ENCODE measurements around the gene PRPF8.

DNA sequence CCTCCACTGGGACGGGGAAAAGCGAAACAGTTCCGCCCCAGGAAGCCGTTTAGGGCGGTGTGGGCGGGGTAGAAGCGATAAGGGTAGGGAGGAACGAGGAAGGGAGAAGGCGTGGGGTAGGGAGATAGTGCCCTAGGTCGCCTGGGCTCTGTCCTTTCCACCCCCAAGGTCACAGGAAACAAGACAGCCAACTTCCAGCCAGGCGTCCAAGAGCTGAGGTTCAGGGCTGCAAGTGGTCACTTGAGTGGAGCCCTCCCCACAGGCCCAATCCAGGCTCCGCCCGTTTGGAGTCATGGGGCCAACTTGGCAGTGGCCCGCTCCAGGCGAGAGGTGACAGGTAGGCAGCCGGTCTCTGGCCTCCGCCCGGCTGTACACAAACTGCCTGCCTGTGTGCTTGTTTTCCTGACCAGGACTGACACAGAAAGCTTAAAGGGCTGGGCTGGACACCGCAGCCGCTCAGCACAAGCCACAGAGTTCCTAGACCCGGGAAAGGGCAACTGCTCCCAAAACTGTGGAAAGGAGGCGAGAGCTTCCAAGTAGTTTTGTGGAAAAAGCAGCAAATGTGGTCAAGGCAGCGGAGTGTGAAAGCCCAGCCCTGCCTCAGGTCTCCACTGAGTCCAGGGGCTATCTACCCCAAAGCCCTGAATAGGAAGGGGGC, 34.7 kb downstream of the PRPF8 start, which contains the start of gene RILP:
- TF ChIP-seq, protein P1, sequence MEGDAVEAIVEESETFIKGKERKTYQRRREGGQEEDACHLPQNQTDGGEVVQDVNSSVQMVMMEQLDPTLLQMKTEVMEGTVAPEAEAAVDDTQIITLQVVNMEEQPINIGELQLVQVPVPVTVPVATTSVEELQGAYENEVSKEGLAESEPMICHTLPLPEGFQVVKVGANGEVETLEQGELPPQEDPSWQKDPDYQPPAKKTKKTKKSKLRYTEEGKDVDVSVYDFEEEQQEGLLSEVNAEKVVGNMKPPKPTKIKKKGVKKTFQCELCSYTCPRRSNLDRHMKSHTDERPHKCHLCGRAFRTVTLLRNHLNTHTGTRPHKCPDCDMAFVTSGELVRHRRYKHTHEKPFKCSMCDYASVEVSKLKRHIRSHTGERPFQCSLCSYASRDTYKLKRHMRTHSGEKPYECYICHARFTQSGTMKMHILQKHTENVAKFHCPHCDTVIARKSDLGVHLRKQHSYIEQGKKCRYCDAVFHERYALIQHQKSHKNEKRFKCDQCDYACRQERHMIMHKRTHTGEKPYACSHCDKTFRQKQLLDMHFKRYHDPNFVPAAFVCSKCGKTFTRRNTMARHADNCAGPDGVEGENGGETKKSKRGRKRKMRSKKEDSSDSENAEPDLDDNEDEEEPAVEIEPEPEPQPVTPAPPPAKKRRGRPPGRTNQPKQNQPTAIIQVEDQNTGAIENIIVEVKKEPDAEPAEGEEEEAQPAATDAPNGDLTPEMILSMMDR (IDR thresholded peaks at IDR 0.05; ENCODE audit: borderline replicate concordance, extremely low read depth, low read length, poor library complexity, severe bottlenecking): no peak
- no peak for TF ChIP-seq EZH2 (IDR thresholded peaks at IDR 0.05; ENCODE audit: borderline replicate concordance, low read depth, low read length, severe bottlenecking)

Measured in DND-41 (cell line).